Iris pigment epithelial cell (primary cell): ENCODE results near the gene BRI3BP.
A peak's percentile ranks its signal among the peaks of the same experiment; 100 is the strongest.
"Not testable (repeated sequence)": the region's sequence is repeated elsewhere in the genome, so short reads cannot be mapped to it uniquely, and the experiment has no call there.

Source experiments
- DNase-seq: peaks from one replicate; pipeline ENCODE4 v3.0.0-alpha.2; 2011; ENCODE audit warnings: low read depth

BRI3BP gene

GRCh38 chr12:124972211-124972610 is 21.2 kb upstream of the BRI3BP start:
- no peak for DNase-seq

GRCh38 chr12:124975276-124975675 is 18.2 kb upstream of the BRI3BP start:
- DNase-seq = no peak

- DNase-seq = no peak
Observed at GRCh38 chr12:124976999-124977398, 16.4 kb upstream of the BRI3BP start.

GRCh38 chr12:124979568-124979967 is 13.9 kb upstream of the BRI3BP start:
- DNase-seq = no peak

- no peak for DNase-seq
Observed at GRCh38 chr12:124980098-124980892, 13.2 kb upstream of the BRI3BP start.

GRCh38 chr12:124986876-124987275 is 6.6 kb upstream of the BRI3BP start:
- DNase-seq = not testable (repeated sequence)

GRCh38 chr12:124992874-124993625 is 395 bp upstream of the BRI3BP start:
- peak; percentile 22 for DNase-seq

GRCh38 chr12:124994437-124994975 is 1.1 kb downstream of the BRI3BP start:
- DNase-seq = peak; percentile 9

- no peak for DNase-seq
Observed at GRCh38 chr12:124995200-124995961, 1.9 kb downstream of the BRI3BP start.

GRCh38 chr12:124998705-124999104 is 5.3 kb downstream of the BRI3BP start:
- no peak for DNase-seq

- DNase-seq = no peak
Observed at GRCh38 chr12:125001636-125002035, 8.2 kb downstream of the BRI3BP start.

- DNase-seq = no peak
Observed at GRCh38 chr12:125003021-125003420, 9.6 kb downstream of the BRI3BP start.

GRCh38 chr12:125004621-125005020 is 11.2 kb downstream of the BRI3BP start:
- DNase-seq = no peak

- no peak for DNase-seq
Observed at GRCh38 chr12:125005652-125006051, 12.2 kb downstream of the BRI3BP start.

GRCh38 chr12:125006365-125006764 is 12.9 kb downstream of the BRI3BP start:
- DNase-seq = no peak

GRCh38 chr12:125013816-125014442 is 20.5 kb downstream of the BRI3BP start:
- no peak for DNase-seq

- DNase-seq = no peak
Observed at GRCh38 chr12:125014526-125014925, 21.1 kb downstream of the BRI3BP start.

GRCh38 chr12:125015680-125016310 is 22.4 kb downstream of the BRI3BP start:
- DNase-seq = no peak

GRCh38 chr12:125017801-125018200 is 24.4 kb downstream of the BRI3BP start:
- no peak for DNase-seq

- DNase-seq = no peak
Observed at GRCh38 chr12:125018356-125018755, 24.9 kb downstream of the BRI3BP start.

- DNase-seq = no peak
Observed at GRCh38 chr12:125021096-125021495, 27.7 kb downstream of the BRI3BP start.
